NCI-H524 (cell line): ENCODE results near the gene GET4.

ENCODE experiments used
- DNase-seq, 2 experiments: peaks; one replicate each; lab custom pipeline; 2025; lab: John Stamatoyannopoulos, UW

GET4 gene

DNA sequence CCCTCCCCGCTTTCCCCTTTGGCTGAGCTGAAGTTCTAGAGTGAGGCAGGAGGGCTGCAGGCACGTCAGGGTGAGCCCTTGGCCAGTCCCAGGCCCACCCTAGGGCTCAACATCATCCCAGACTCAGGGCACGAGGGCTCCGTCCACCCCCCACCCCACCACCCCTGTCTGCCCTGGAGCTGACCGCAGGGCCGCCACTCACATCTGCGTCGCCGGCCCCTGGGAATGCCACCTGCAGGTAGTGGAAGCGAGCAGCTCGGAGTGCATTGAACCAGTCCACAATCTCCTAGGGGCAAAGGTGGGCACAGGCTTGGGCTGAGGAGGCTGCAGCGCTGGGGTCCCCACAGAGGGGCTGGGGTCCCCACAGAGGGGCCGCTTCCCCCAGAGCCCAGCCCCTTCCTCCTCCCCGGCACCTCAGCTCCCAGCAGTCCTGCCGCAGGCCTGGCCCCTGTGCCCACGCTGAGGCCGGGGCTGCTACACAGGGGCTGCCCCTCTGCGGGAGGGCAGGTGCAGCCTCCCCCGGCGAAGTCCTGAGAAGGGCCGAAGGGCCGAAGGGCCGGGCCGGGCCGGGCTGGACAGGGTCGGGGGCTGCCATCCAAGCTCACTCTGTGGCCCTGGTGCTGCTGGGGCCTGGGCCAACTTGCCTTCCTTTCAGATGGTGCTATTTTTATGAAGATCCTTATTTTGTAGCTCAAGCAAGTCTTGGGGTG is 24.1 kb downstream of the GET4 start:
- DNase-seq = no peak

GRCh38 chr7:901041-901387 is 24.7 kb downstream of the GET4 start:
- DNase-seq = no peak

GRCh38 chr7:901388-902154 is 25.2 kb downstream of the GET4 start:
- peak; percentile 60 to 80 for DNase-seq

DNA sequence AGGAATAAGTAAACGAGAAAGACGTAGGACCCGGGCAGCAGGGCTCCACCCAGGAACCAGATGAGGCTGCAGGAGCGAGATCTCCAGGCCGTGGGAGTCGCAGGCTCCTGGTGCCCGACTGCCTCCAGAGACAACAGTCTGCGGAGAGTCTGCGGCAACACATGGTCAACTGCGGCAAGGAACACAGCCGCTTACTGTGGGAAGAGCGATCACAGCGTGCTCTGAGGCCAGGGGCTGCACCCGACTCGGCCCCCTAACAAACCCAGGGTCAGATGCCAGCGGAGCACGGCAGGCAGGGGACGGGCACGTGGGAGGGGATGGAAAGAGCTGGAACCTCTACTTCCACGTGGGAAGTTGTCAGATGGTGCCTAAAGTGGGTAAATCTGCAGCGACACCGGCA is 26.6 kb downstream of the GET4 start:
- DNase-seq = no peak

GRCh38 chr7:903921-904755 is 27.8 kb downstream of the GET4 start:
- no peak for DNase-seq

- no peak for DNase-seq
These were observed 28.5 kb downstream of the GET4 start for GRCh38 chr7:904847-905246.

- DNase-seq = no peak
These were observed 30.4 kb downstream of the GET4 start for GRCh38 chr7:906776-907157.

- no peak for DNase-seq
These were observed 31.0 kb downstream of the GET4 start for GRCh38 chr7:907158-907980.

- no peak for DNase-seq
These were observed 31.8 kb downstream of the GET4 start for GRCh38 chr7:908159-908581.

DNA sequence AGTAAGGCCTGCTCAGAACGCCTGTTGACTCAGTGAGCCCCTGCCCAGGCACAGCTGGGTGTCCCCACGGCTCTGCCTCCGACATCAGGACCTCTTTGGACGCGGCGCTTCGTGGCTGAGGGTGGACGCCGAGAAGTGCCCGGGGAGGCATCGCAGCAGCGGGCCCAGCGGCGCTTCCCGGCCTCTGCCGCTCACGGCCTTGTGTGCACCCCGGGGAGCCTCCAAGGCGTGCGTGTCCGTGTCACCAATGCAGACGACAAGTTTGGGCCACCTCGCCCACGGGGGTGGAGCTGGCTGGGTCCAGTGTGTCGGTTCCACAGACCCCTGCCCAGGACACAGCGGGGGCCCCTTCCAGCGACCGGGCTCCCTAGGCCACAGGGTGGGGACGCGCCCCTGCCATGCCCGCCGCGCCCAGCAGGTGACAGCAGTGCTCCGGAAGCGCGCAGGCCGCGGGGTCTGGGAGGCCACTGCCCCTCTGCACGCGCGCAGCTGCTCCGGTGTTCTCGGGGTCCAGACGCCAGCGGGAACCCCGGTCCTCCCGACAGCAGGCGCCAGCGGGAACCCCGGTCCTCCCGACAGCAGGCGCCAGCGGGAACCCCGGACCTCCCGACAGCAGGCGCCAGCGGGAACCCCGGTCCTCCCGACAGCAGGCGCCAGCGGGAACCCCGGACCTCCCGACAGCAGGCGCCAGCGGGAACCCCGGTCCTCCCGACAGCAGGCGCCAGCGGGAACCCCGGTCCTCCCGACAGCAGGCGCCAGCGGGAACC is 32.4 kb downstream of the GET4 start:
- peak in 1 of 2 experiments; percentile 13 for DNase-seq

- no peak for DNase-seq
These were observed 33.3 kb downstream of the GET4 start for GRCh38 chr7:909358-910329.

GRCh38 chr7:910441-910861 is 34.1 kb downstream of the GET4 start:
- DNase-seq = no peak

DNA sequence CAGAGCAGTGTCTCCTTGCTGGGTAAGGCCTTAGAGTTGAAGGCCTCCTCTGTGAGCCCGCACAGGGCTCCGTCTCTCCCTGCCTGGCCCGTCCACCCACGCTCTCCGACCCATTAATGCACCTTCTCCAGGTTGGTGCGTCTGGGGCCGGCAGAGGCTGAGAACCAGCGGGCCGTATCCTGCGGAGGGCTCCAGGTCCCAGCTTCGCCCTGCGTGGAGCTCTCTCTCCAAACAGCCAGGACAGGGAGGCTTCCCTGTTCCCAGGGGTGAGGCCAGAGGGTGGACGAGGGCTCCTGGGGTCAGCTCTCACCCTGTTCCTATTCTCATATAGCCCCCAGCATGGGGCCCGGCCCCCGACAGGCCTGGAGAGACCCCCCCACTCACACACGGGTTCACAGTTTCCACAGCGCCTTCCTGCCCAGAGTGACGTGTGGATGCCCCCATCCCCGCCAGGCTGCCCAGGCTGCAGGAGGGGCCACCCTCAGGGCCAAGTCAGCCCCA is 34.6 kb downstream of the GET4 start:
- no peak for DNase-seq

GRCh38 chr7:911791-912480 is 35.6 kb downstream of the GET4 start:
- no peak for DNase-seq

DNA sequence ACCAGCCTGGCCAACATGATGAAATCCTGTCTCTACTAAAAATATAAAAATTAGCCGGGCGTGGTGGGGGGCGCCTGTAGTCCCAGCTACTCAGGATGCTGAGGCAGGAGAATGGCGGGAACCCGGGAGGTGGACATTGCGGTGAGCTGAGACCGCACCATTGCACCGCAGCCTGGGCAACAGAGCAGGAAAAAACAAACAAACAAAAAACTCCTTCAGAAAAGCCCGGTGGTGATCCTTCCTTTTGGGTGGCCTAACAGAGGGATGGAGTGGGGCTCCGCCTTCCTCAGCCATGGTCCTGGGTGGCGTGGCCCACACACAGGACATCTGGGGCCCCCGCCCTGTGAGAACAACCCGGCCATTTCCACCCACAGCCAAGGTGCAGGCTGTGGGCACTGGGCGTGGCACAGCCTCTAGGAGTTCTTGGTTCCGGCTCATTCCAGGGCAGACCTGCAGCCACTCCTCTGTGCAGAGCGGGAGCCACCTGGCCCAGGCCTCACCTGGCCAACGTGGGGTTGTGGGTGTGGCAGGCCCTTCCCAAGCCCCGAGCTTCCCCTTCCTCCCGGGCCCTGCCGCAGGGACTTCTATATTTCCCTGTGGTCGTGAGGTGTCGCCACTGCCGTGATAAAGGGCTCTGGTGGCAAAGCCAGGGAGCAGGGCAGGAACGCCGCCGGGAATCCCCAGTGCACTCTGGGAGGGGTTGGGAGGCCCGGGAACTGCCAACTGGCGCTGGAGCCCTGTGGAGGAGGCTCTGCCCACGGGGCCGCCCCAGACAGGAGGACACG is 37.6 kb downstream of the GET4 start:
- peak; percentile 25 to 53 for DNase-seq

DNA sequence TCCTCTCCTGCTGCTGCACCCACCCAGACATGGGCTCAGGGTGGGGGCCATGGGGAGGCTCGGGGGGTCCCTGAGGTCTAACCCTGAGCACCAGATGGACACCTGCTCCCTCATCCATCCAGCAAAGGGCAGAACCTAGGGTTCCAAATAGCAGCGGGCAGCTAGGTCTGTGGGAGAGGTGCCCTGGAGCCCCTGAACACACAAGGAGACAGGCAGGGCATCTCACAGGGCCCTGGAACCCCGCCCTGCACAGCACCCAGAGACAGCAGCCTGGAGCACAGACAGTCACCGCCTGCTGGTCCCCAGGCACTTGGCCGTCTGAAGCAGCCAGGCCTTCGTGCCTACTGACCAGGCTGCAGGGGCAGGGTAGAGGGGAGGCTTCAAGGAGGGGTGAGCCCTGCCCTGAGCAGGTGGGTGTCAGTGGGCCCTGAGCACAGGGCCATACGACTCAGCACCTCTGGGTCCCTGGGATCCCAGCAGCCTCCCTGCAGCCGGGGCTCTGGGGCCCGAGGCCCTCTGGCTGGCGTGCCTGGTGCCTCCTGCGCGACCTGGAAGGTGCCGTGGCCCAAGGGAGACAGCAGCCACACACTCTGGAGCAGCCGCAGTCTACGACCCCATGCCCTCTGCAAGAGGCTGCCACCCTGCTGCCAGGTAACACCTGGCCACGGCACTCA is 38.3 kb downstream of the GET4 start:
- DNase-seq = no peak
